NCI-H526 treated with DMSO at 0.1 percent for 48 hours (cell line): ENCODE data around the gene CYP4F12.

Source experiments
- DNase-seq: peaks from one replicate; lab custom pipeline; 2025; lab: John Stamatoyannopoulos, UW

CYP4F12 gene

DNA sequence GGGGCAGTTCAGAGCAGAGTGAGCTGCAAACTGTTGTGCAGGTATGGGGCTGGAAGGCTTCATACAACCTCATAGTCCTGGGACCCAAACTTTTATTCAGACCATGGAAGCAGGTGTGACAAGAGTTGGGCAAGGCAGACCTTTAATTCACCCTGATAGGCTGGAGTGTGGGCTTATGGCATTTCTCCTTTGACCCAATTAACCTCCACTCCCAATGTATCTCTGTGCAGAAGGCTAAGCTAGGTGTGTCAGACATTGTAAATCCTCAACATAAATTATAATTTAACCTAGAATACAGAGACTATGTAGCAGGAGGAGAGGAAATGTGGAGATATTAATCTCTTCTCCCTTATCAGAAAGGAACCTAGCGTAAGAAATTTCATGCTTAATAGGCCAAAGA, 42.8 kb downstream of the CYP4F12 start:
- no peak for DNase-seq

DNA sequence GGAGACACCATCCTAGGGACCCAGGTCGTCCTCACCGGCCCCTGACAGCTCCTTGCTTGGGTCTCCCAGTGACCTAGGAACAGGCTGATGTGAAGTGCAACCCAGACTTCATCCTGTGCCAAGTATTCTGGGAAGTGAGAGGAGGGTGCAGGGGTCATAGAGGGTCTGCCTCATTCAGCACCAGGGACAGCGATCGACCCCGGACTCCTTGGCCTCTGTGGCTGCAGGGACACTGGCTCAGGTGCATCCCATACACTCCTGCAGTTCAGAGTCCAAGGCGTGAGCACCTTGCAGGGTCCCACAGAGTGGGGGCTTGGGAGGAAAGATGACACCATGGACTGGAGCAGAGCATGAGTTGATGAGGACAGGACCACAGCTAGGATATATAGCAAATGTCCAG, 44.9 kb downstream of the CYP4F12 start:
- no peak for DNase-seq

DNA sequence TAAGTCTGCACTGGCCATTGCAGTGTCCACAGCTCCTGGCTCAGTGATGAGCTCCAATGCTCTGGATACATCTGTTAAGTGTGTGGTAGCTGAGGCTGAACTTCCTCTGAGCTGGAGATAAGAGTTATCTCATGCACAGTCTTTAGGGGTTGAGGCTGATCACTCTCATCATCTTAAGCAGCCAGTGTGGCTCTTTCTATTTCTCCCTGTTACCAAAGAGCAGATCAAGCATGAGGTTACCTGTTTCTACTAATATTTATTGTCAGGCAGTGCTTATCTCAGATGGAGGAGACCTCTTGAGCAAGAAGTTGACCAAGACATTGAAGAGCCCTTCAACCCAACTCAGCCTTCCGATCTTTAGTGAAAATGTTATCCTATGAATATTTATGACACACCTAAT, 48.4 kb downstream of the CYP4F12 start:
- DNase-seq, result no peak

DNA sequence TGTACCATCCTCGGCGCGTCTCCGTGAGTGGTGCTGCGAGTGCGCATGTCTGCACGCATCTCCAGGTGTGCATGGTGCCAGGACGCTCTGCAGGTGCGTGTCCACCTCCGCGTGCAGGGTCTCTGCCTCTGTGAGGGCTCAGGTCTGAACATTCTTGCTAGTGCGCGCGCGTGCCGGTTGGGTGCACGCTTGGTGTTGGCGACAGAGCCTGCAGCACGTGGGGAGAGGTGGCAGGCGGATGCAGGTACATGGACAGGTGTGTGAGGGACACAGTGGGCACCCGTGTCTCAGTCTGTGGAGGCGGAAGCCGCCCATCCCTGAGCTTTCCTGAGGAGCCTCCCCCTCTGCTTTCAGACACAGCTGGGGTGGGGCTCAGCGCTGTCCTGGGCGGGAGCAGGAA, 50.1 kb downstream of the CYP4F12 start:
- no peak for DNase-seq

DNA sequence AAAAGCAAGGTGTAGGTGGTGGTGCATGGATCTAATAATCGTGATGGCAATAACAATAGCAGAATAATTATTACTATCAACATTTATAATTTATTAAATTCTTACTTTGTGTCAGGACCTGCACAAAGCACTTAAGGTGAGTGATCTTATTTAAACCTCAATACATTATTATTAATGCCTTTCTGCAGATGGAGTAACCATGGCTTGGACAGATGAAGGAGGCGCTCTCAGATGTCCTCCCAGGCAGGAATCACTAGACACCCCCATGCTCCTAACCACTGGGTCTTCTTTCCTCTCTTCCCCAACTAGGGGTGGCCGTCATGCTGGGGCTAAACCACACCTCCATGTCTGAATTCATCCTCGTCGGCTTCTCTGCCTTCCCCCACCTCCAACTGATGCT, 54.8 kb downstream of the CYP4F12 start, which contains the start of gene OR10H2:
OR10H2 (plus strand) TSS at position 301 of the 400 bp plus-strand sequence; CDS start at position 321, 20 bp downstream.
- no peak for DNase-seq

DNA sequence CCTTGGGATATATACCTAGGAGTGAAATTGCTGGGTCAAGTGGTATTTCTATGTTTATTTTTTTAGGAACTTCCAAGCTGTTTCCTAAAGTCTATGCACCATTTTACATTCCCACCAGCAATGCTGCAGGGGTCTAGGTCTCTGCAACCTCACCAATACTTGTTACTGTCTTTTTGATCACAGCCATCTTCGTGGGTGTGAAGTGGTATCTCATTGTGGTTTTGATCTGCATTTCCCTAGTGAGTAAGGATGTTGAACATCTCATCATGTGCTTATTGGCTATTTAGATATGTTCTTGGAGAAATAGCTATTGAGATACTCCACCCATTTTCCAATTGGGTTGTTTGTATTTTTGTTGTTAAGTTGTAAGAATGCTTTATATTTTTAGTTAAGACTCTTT, 57.7 kb downstream of the CYP4F12 start:
- DNase-seq, result no peak

DNA sequence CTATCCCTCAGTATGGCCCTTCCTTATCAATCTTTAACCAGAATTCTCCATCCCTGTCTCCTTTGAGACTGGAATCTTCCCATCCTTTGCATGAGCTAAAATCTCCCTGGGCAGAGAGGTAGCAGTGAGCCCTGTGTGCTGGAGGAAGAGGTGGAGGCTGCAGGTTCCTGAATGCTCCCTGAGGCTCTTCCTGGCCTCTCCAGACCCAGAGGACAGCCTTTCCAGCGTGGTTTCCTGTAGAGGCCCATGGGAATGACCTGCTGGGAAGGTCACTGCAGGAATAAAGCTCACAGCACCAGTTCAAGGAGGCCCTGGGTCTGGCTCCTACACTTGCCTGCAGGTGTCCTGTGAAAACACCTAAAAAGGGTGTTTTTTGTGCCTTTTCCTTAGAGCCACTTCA, 59.5 kb downstream of the CYP4F12 start:
- DNase-seq, result no peak

DNA sequence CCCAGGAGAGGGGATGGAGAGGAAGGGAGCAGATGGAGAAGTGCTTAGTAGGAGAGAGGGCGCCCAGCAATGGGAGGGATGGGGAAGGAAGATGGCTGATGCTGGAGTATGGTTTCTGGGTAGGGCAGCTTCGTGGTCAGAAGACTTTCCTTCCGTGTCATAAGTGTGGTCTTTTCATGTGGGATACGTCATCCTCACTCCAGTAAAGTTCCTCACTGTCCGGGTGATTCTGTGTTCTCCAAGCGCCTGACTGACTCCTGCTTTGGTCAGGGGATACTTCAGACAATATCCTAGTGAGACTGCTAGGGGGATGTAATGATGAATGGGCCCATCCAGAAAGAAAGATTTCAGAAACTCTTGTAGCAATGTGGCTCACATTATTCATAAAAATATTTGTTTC, 61.0 kb downstream of the CYP4F12 start:
- no peak for DNase-seq

DNA sequence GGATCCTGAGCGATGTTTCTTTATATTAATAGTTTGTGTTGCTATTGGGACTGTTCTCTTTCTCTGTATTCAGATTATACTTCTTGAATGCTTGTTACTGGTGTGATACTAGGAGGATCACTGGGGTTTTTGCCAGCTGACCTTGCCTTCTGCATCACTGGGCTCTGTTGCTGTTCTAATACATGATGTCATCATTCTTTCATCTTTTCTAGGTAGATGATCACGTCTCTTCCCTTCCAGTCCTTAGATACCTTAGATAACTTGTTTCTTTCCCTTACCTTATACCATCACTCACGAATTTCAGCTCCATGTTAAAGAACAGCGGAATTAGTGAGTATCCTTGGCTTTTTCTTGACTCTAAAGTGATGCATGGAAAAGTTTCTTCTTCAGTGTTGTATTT, 64.8 kb downstream of the CYP4F12 start, which contains the start of gene OR10H3:
OR10H3 (plus strand) TSS at position 264 of the 400 bp plus-strand sequence. CDS start 3,408 bp downstream, outside the sequence.
- DNase-seq, result no peak

DNA sequence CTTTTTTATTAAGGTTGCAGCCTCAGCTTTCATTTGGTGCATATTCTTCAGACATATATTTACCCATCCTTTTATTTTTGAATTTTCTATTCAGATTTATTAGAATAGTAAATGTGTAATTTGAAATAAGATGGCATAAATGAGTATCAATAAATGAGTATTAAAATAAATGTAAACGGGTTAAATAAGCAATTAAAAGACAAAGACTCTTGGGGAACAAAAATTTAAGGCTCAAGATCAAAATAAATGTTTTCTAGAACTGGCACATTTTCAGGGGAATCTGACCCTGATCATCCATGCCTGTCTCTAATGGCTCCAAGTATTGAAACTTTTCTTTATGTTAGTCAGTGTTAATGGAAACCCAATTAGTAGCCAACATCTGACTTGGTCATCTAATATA, 67.9 kb downstream of the CYP4F12 start:
- no peak for DNase-seq
